ENCODE measurements around the gene SEPTIN2.

SEPTIN2 gene

GRCh38 chr2:241376808-241377207 lies 61.1 kb downstream of the SEPTIN2 start:
- TF ChIP-seq, protein P1, sequence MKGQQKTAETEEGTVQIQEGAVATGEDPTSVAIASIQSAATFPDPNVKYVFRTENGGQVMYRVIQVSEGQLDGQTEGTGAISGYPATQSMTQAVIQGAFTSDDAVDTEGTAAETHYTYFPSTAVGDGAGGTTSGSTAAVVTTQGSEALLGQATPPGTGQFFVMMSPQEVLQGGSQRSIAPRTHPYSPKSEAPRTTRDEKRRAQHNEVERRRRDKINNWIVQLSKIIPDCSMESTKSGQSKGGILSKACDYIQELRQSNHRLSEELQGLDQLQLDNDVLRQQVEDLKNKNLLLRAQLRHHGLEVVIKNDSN (IDR thresholded peaks at IDR 0.05), result no peak
- no peak for TF ChIP-seq EGR1 (IDR thresholded peaks at IDR 0.05)
- no peak for TF ChIP-seq RAD21 (IDR thresholded peaks at IDR 0.05; ENCODE audit: low read depth)
- no peak for TF ChIP-seq YY1 (IDR thresholded peaks at IDR 0.05; ENCODE audit: low read depth)
- TF ChIP-seq TCF12 (IDR thresholded peaks at IDR 0.05; ENCODE audit: low read depth), result no peak
- no peak for TF ChIP-seq TEAD4 (IDR thresholded peaks at IDR 0.05)
- TF ChIP-seq FOXM1 (IDR thresholded peaks at IDR 0.05; ENCODE audit: borderline replicate concordance, low read depth), result no peak
- TF ChIP-seq EP300 (IDR thresholded peaks at IDR 0.05; ENCODE audit: borderline replicate concordance), result no peak
- no peak for TF ChIP-seq ZBTB7A (IDR thresholded peaks at IDR 0.05; ENCODE audit: low read depth)
- TF ChIP-seq CEBPB (IDR thresholded peaks at IDR 0.05), result no peak
- TF ChIP-seq, protein P2, sequence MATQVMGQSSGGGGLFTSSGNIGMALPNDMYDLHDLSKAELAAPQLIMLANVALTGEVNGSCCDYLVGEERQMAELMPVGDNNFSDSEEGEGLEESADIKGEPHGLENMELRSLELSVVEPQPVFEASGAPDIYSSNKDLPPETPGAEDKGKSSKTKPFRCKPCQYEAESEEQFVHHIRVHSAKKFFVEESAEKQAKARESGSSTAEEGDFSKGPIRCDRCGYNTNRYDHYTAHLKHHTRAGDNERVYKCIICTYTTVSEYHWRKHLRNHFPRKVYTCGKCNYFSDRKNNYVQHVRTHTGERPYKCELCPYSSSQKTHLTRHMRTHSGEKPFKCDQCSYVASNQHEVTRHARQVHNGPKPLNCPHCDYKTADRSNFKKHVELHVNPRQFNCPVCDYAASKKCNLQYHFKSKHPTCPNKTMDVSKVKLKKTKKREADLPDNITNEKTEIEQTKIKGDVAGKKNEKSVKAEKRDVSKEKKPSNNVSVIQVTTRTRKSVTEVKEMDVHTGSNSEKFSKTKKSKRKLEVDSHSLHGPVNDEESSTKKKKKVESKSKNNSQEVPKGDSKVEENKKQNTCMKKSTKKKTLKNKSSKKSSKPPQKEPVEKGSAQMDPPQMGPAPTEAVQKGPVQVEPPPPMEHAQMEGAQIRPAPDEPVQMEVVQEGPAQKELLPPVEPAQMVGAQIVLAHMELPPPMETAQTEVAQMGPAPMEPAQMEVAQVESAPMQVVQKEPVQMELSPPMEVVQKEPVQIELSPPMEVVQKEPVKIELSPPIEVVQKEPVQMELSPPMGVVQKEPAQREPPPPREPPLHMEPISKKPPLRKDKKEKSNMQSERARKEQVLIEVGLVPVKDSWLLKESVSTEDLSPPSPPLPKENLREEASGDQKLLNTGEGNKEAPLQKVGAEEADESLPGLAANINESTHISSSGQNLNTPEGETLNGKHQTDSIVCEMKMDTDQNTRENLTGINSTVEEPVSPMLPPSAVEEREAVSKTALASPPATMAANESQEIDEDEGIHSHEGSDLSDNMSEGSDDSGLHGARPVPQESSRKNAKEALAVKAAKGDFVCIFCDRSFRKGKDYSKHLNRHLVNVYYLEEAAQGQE (IDR thresholded peaks at IDR 0.05; ENCODE audit: low read depth), result no peak
- no peak for TF ChIP-seq CREB1 (IDR thresholded peaks at IDR 0.05; ENCODE audit: low read depth)

GRCh38 chr2:241378816-241379215 lies 63.1 kb downstream of the SEPTIN2 start:
- TF ChIP-seq EP300 (IDR thresholded peaks at IDR 0.05; ENCODE audit: borderline replicate concordance) (no peak), CEBPB (IDR thresholded peaks at IDR 0.05) (no peak), TAF1 (IDR thresholded peaks at IDR 0.05; ENCODE audit: low read depth) (no peak), FOXM1 (IDR thresholded peaks at IDR 0.05; ENCODE audit: borderline replicate concordance, low read depth) (no peak), EGR1 (IDR thresholded peaks at IDR 0.05) (no peak)
- TF ChIP-seq, protein P1 (IDR thresholded peaks at IDR 0.05), result no peak
- TF ChIP-seq, protein P2 (IDR thresholded peaks at IDR 0.05; ENCODE audit: low read depth), result no peak

DNA sequence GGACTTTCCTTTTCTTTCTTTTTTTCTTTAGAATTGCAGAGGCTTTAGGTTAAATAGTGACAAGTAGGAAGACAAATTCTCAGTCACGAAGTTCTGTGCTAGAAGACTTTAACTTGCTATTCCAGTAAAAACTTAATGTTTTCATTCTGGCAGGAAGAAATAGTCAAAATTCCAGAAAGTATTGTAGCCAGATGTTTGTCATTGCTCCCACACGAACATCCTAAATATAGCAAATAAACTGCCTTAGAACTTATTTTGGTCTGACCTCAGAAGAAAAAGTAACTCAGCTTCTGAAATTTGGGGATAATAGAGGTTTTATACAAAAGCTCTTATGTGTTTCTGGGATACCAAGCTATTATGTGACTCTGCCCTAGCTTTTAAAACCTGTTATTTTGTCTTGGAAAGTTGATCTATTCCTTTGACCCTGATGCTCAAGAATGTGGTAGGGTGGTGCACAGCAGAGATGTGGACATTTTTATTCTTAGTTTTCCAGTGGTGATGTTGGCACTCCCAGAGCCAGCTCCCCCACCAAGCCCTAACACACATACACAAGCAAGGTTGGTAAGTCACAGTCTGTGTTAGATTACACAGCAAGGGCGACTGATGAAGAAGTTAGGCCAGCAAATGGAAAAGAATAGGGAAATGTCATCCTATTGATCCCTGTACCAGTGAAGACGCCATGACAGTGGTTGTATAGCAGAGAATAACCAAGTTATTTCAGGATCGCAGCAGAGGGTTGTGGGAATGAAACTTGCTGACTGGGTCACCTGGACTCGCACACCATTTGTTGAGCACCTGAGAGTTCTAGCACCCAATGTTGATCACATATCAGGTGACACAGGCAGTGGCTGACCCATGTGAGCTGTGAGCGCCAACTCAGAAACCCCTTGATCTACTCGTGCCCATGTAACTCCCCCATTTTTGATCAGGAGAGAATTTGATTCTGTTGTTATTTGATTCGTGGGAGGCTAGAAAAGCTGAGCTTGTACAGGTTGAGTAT lies 64.1 kb downstream of the SEPTIN2 start:
- TF ChIP-seq TEAD4 (IDR thresholded peaks at IDR 0.05), result no peak

DNA sequence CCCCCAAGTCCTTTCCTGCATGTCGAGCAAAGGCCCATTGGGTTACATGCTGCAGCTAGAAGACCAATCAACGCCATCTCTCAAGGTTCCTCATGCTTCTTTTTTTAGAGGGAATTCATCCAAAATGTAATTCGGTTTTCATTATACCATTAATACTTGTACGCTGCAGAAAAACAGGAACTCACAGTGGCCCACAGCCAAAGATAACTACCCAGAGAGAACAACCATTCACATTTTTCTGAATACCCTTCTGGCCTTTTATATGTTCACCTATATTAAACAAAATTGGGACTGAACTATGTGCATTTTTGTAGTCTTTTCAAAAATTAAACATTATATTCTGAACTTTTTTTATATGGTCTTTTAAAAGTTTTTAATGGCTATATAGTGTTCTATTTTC lies 66.1 kb downstream of the SEPTIN2 start:
- TF ChIP-seq TCF12 (IDR thresholded peaks at IDR 0.05; ENCODE audit: low read depth) (no peak), NFIC (IDR thresholded peaks at IDR 0.05) (no peak), YY1 (IDR thresholded peaks at IDR 0.05; ENCODE audit: low read depth) (no peak), EGR1 (IDR thresholded peaks at IDR 0.05) (no peak), CREB1 (IDR thresholded peaks at IDR 0.05; ENCODE audit: low read depth) (no peak), TAF1 (IDR thresholded peaks at IDR 0.05; ENCODE audit: low read depth) (no peak), RAD21 (IDR thresholded peaks at IDR 0.05; ENCODE audit: low read depth) (no peak), FOXM1 (IDR thresholded peaks at IDR 0.05; ENCODE audit: borderline replicate concordance, low read depth) (no peak), ZBTB7A (IDR thresholded peaks at IDR 0.05; ENCODE audit: low read depth) (no peak), CEBPB (IDR thresholded peaks at IDR 0.05) (no peak), MAX (IDR thresholded peaks at IDR 0.05) (no peak), EP300 (IDR thresholded peaks at IDR 0.05; ENCODE audit: borderline replicate concordance) (no peak), TEAD4 (IDR thresholded peaks at IDR 0.05) (no peak)
- TF ChIP-seq, protein P2 (IDR thresholded peaks at IDR 0.05; ENCODE audit: low read depth), result no peak
- TF ChIP-seq, protein P1 (IDR thresholded peaks at IDR 0.05), result no peak

Data from Ishikawa (cell line).